Naive thymus-derived CD4-positive, alpha-beta T cell (primary cell): Measurements from ENCODE around the gene FOXP3. TPM values are rescaled to one million over a fixed set of nuclear protein-coding genes. Genes with fewer than 3 reads are reported as not detected.

ENCODE experiments used
- ATAC-seq: fragments of 150-1000 bp; cut with Tn5 transposase; 2 replicates; pipeline ENCODE4 v1.10.0; 2021; ENCODE audit warnings: mild to moderate bottlenecking, moderate library complexity
- CTCF ChIA-PET: fragments of 350-600 bp; sonication (Branson Sonifier 250); formaldehyde crosslinking; loops from one replicate; lab custom pipeline; 2021; ENCODE audit warnings: antibody characterized with exemption; lab: Charles Lee
- POLR2A ChIA-PET: fragments of 350-600 bp; sonication (Branson Sonifier 250); formaldehyde crosslinking; loops from one replicate; lab custom pipeline; 2021; ENCODE audit warnings: antibody characterized with exemption, inconsistent platforms; lab: Charles Lee
- DNase-seq, 9 donors: peaks; one replicate each; pipeline versions ENCODE4 v3.0.0 to v3.0.0-alpha.2; 2020 to 2022; ENCODE audit warnings: mixed read lengths in 1 of 9
- H3K27ac ChIP-seq: one replicate; pipeline ENCODE4 v1.7.0; 2013; ENCODE audit warnings: mild to moderate bottlenecking, low read depth, low read length, moderate library complexity
- H3K27me3 ChIP-seq, 2 donors: one replicate each; pipeline ENCODE4 v1.7.0; 2013; ENCODE audit warnings: low read length in 2 of 2, mild to moderate bottlenecking in 2 of 2, moderate library complexity in 2 of 2; ENCODE audit not compliant: control insufficient read depth in 2 of 2, insufficient read depth in 2 of 2
- H3K36me3 ChIP-seq, 3 experiments: 1 replicate in 2 of 3; 2 replicates in 1 of 3; pipeline ENCODE4 v1.7.0; 2013; ENCODE audit warnings: low read length in 3 of 3, mild to moderate bottlenecking in 3 of 3, moderate library complexity in 1 of 3; ENCODE audit not compliant: insufficient read depth in 3 of 3, control insufficient read depth in 2 of 3
- H3K4me1 ChIP-seq, 2 donors: one replicate each; pipeline ENCODE4 v1.7.0; 2013; ENCODE audit warnings: low read length in 2 of 2, mild to moderate bottlenecking in 2 of 2, moderate library complexity in 1 of 2; ENCODE audit not compliant: control insufficient read depth in 2 of 2, insufficient read depth in 2 of 2
- H3K4me3 ChIP-seq: 2 replicates; pipeline ENCODE4 v1.7.0; 2013; ENCODE audit warnings: mild to moderate bottlenecking, low read length
- H3K9me3 ChIP-seq, 3 experiments: 1 replicate in 2 of 3; 2 replicates in 1 of 3; pipeline ENCODE4 v1.7.0; 2013; ENCODE audit warnings: low read length in 3 of 3; ENCODE audit not compliant: control insufficient read depth in 2 of 3
- H3K27ac Mint-ChIP-seq, 9 donors: one replicate each; pipeline ENCODE4 v1.8.0; 2020 to 2022; ENCODE audit warnings: mixed read lengths in 9 of 9, mild to moderate bottlenecking in 8 of 9, moderate library complexity in 5 of 9, inconsistent platforms in 2 of 9
- H3K27me3 Mint-ChIP-seq, 5 donors: one replicate each; pipeline ENCODE4 v1.8.0; 2021 to 2022; ENCODE audit warnings: mixed read lengths in 5 of 5, mild to moderate bottlenecking in 1 of 5
- H3K36me3 Mint-ChIP-seq, 5 donors: one replicate each; pipeline ENCODE4 v1.8.0; 2020 to 2022; ENCODE audit warnings: mixed read lengths in 5 of 5, mild to moderate bottlenecking in 3 of 5, inconsistent platforms in 1 of 5
- H3K4me1 Mint-ChIP-seq, 7 donors: one replicate each; pipeline ENCODE4 v1.8.0; 2020 to 2022; ENCODE audit warnings: mixed read lengths in 7 of 7, mild to moderate bottlenecking in 3 of 7, inconsistent platforms in 1 of 7
- H3K4me3 Mint-ChIP-seq, 10 donors: one replicate each; pipeline ENCODE4 v1.8.0; 2020 to 2022; ENCODE audit warnings: mild to moderate bottlenecking in 10 of 10, mixed read lengths in 10 of 10, moderate library complexity in 6 of 10, inconsistent platforms in 2 of 10
- H3K9me3 Mint-ChIP-seq, 11 donors: one replicate each; pipeline ENCODE4 v1.8.0; 2020 to 2022; ENCODE audit warnings: mixed read lengths in 11 of 11, mild to moderate bottlenecking in 4 of 11, inconsistent platforms in 1 of 11, moderate library complexity in 1 of 11
- intact Hi-C, 2 donors: fragments of 100-400 bp; cut with micrococcal nuclease; formaldehyde crosslinking; loops; one replicate each; pipeline ENCODE4 v1.15.1; 2023
- polyA plus RNA-seq, 2 donors: library from polyadenylated mRNA; unstranded; fragments of 300-500 nt; fragmentation: Illumina TruSeq; gene quantifications; one replicate each; pipeline ENCODE4 v1.2.3, GENCODE V29; 2021
- total RNA-seq, 6 experiments: library from RNA in 5 of 6; stranded (reverse) in 5 of 6; gene quantifications; 1 replicate in 5 of 6; 2 replicates in 1 of 6; pipeline ENCODE4 v1.2.3 and lab custom pipeline; 2021 to 2026

The FOXP3 gene
- total and polyA plus RNA-seq, 7 experiments from 2014 or later, result 0.35 to 25.3 (median 0.76) TPM

- peaks cover 0 to 3% (median 0%) of the 10 kb centered on the region in 11 donors for H3K9me3 Mint-ChIP-seq
- Histone ChIP-seq H3K4me3 (peak overlapping the region; percentile 9), H3K36me3 (peaks cover 0 to 13% (median 0%) of the 10 kb centered on the region in 3 experiments), H3K27me3 (no peaks in the 10 kb centered on the region), H3K27ac (peak overlapping the region; percentile 7), H3K9me3 (no peaks in the 10 kb centered on the region), H3K4me1 (peaks cover 9 to 12% of the 10 kb centered on the region in 2 donors)
- DNase-seq, result no peak
- CTCF ChIA-PET, result interaction anchor here (1.5 kb wide), 1 partner anchor 45 kb away, joined by 3 read pairs; no protein-coding TSS in a partner anchor
- H3K27ac Mint-ChIP-seq, result peak overlapping the region; percentile 42 to 90 (median 68)
- POLR2A ChIA-PET, result no interaction called here
- intact Hi-C loops, result no loop called here
- peaks cover 9 to 40% (median 32%) of the 10 kb centered on the region in 7 donors for H3K4me1 Mint-ChIP-seq
- H3K27me3 Mint-ChIP-seq, result no peaks in the 10 kb centered on the region
- peak; percentile 57 for ATAC-seq
- H3K36me3 Mint-ChIP-seq, result peaks cover 0 to 6% (median 4%) of the 10 kb centered on the region in 5 donors
- peak overlapping the region; percentile 75 to 97 (median 90) for H3K4me3 Mint-ChIP-seq
These were observed 27.4 kb downstream of the FOXP3 start for GRCh38 chrX:49237060-49237459.

GRCh38 chrX:49233887-49234555 lies 30.5 kb downstream of the FOXP3 start:
- peaks cover 9 to 16% of the 10 kb centered on the region in 2 donors for H3K4me1 ChIP-seq
- no peak overlapping the region for H3K27ac Mint-ChIP-seq

DNA sequence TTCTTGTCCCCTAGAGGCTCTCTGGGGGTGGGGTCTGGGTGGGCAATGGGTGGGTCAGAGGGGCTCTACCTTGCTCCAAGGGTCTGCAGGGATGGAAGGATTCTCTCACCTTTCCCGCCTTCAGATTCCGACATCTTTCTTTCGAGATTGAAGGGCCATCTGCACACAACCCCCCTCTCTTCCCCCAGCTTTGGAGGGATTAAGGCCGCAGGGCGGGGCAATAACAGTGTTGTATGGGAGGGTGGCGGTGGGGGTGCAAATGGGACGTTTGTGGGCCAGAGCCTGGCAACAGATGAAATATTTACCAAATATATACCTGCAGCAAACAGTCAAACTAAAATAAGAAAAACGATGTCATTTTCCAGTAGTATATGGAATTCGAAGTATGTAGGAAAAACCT lies 31.3 kb downstream of the FOXP3 start, which contains the start of gene CACNA1F:
TSS of gene CACNA1F (minus strand) at position 165 of the 400 bp plus-strand sequence. CDS start at position 134, 31 bp downstream.
- ATAC-seq (no peak), DNase-seq (no peak)
- Mint-ChIP-seq H3K9me3 (peaks cover 0 to 5% (median 0%) of the 10 kb centered on the region in 11 donors), H3K4me3 (peak within 1 kb of the TSS in 5 of 10 donors; percentile 15 to 76 (median 31)), H3K4me1 (peaks cover 15 to 41% (median 31%) of the 10 kb centered on the region in 7 donors), H3K27ac (peak within 1 kb of the TSS in 4 of 9 donors; percentile 38 to 93 (median 64)), H3K27me3 (no peaks in the 10 kb centered on the region), H3K36me3 (peaks cover 0 to 4% (median 0%) of the 10 kb centered on the region in 5 donors)
- H3K27ac ChIP-seq, result no peak within 1 kb of the TSS
- no peaks in the 10 kb centered on the region for H3K36me3 ChIP-seq
- POLR2A ChIA-PET, result interaction anchor here (0.6 kb wide), 1 partner anchor 139 kb away, joined by 5 read pairs; no protein-coding TSS in a partner anchor
- H3K4me1 ChIP-seq, result peaks cover 9 to 16% of the 10 kb centered on the region in 2 donors
- intact Hi-C loops, result no loop called here
- no peak within 1 kb of the TSS for H3K4me3 ChIP-seq
- no peaks in the 10 kb centered on the region for H3K9me3 ChIP-seq
- no peaks in the 10 kb centered on the region for H3K27me3 ChIP-seq
- CTCF ChIA-PET, result no interaction called here

More at GRCh38 chrX:49233887-49234555, 30.5 kb downstream of the FOXP3 start:
- H3K9me3 ChIP-seq, result no peaks in the 10 kb centered on the region
- no peaks in the 10 kb centered on the region for H3K27me3 Mint-ChIP-seq
- H3K4me1 Mint-ChIP-seq, result peaks cover 15 to 45% (median 31%) of the 10 kb centered on the region in 7 donors
- no peak overlapping the region for H3K27ac ChIP-seq
- H3K27me3 ChIP-seq, result no peaks in the 10 kb centered on the region
- CTCF ChIA-PET, result interaction anchor here (0.8 kb wide), 1 partner anchor 41 kb away, joined by 4 read pairs; no protein-coding TSS in a partner anchor
- peak overlapping the region in 2 of 10 donors; percentile 29 to 45 for H3K4me3 Mint-ChIP-seq
- H3K9me3 Mint-ChIP-seq, result peaks cover 0 to 5% (median 0%) of the 10 kb centered on the region in 11 donors
- ATAC-seq (no peak), DNase-seq (no peak)
- POLR2A ChIA-PET, result interaction anchor here (0.5 kb wide), 1 partner anchor 1995 kb away, joined by 3 read pairs; no protein-coding TSS in a partner anchor
- H3K4me3 ChIP-seq, result no peak overlapping the region
- H3K36me3 ChIP-seq, result no peaks in the 10 kb centered on the region
- peaks cover 0 to 4% (median 0%) of the 10 kb centered on the region in 5 donors for H3K36me3 Mint-ChIP-seq
- intact Hi-C loops, result loop anchor here in 1 of 2 donors (2.0 kb wide), 2 partner anchors 43 to 75 kb away; no protein-coding TSS in a partner anchor

DNA sequence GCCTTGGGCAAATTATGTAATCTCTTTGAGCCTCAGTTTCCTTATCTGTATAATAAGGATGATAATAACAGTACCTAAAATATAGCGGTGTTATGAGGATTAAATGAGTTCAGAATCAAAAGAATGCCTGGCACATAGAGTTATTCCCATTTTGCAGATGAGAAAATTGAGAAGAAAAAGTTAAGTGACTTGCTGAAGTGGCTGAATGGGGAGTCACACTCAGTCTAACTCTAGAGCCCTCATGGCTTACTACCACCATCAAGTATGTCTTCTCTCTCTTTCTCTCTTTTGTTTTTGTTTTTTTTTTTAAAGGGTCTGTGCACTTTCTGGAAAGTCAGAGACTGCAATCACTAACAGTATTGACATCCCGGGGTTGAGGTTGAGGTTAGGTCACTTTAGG lies 32.0 kb downstream of the FOXP3 start:
- intact Hi-C loops, result no loop called here

GRCh38 chrX:49231333-49232000 lies 33.0 kb downstream of the FOXP3 start:
- Mint-ChIP-seq H3K4me1 (peaks cover 6 to 30% (median 21%) of the 10 kb centered on the region in 7 donors), H3K9me3 (peaks cover 0 to 5% (median 0%) of the 10 kb centered on the region in 11 donors), H3K36me3 (no peaks in the 10 kb centered on the region), H3K4me3 (peak overlapping the region; percentile 66 to 86 (median 79)), H3K27me3 (no peaks in the 10 kb centered on the region), H3K27ac (peak overlapping the region in 8 of 9 donors; percentile 67 to 94 (median 84))
- DNase-seq (no peak), ATAC-seq (no peak)
- H3K9me3 ChIP-seq, result no peaks in the 10 kb centered on the region
- no peaks in the 10 kb centered on the region for H3K27me3 ChIP-seq
- peak overlapping the region; percentile 28 for H3K4me3 ChIP-seq
- no peaks in the 10 kb centered on the region for H3K36me3 ChIP-seq
- intact Hi-C loops, result loop anchor here in 1 of 2 donors (2.0 kb wide), 2 partner anchors 31 to 523 kb away; partner anchors contain the start of gene SYP
- H3K27ac ChIP-seq, result peak overlapping the region; percentile 71
- POLR2A ChIA-PET, result no interaction called here
- CTCF ChIA-PET, result no interaction called here
- peaks cover 2 to 11% of the 10 kb centered on the region in 2 donors for H3K4me1 ChIP-seq

More for the DNA sequence above, 32.0 kb downstream of the FOXP3 start:
- Mint-ChIP-seq H3K4me3 (peak overlapping the region in 3 of 10 donors; percentile 15 to 76 (median 31)), H3K27ac (peak overlapping the region in 3 of 9 donors; percentile 38 to 77 (median 51)), H3K4me1 (peaks cover 15 to 41% (median 31%) of the 10 kb centered on the region in 7 donors), H3K9me3 (peaks cover 0 to 6% (median 0%) of the 10 kb centered on the region in 11 donors), H3K27me3 (no peaks in the 10 kb centered on the region), H3K36me3 (peaks cover 0 to 4% (median 0%) of the 10 kb centered on the region in 5 donors)
- no peak for ATAC-seq
- no peak overlapping the region for H3K4me3 ChIP-seq
- no peaks in the 10 kb centered on the region for H3K27me3 ChIP-seq
- ChIA-PET POLR2A (no interaction called here), CTCF (no interaction called here)
- no peaks in the 10 kb centered on the region for H3K36me3 ChIP-seq
- DNase-seq, result no peak
- H3K27ac ChIP-seq, result no peak overlapping the region
- H3K4me1 ChIP-seq, result peaks cover 9 to 16% of the 10 kb centered on the region in 2 donors
- H3K9me3 ChIP-seq, result no peaks in the 10 kb centered on the region
